Fibroblast of mammary gland (primary cell): ENCODE measurements around the gene PFKP.

ENCODE experiments used
- DNase-seq: peaks from one replicate; pipeline ENCODE4 v3.0.0-alpha.2; 2010; ENCODE audit warnings: low read depth
- H3K4me3 ChIP-seq: 2 replicates; pipeline ENCODE4 v1.5.1; 2011; ENCODE audit warnings: low read depth, mild to moderate bottlenecking, low read length, moderate library complexity; ENCODE audit not compliant: control insufficient read depth
- CTCF ChIP-seq: conservative IDR thresholded peaks from 2 replicates; pipeline ENCODE4 v1.5.1; 2011; ENCODE audit warnings: low read depth, low read length, inconsistent platforms; ENCODE audit not compliant: control insufficient read depth, insufficient read depth

Gene PFKP

GRCh38 chr10:3036155-3037021, 31.0 kb upstream of the PFKP start:
- DNase-seq: no peak
- no peak overlapping the region for H3K4me3 ChIP-seq
- no peak for TF ChIP-seq CTCF

- no peak for DNase-seq
- TF ChIP-seq CTCF: no peak
- H3K4me3 ChIP-seq: no peak overlapping the region
These were observed 30.2 kb upstream of the PFKP start for GRCh38 chr10:3037182-3037581.

GRCh38 chr10:3040069-3040468, 27.3 kb upstream of the PFKP start:
- no peak for TF ChIP-seq CTCF
- H3K4me3 ChIP-seq: no peak overlapping the region
- no peak for DNase-seq

GRCh38 chr10:3042589-3042988, 24.8 kb upstream of the PFKP start:
- H3K4me3 ChIP-seq: no peak overlapping the region
- no peak for TF ChIP-seq CTCF
- DNase-seq: no peak

GRCh38 chr10:3043512-3044368, 23.6 kb upstream of the PFKP start:
- peak; percentile 75 for DNase-seq
- no peak overlapping the region for H3K4me3 ChIP-seq
- TF ChIP-seq CTCF: peak; percentile 88

- peak; percentile 45 for TF ChIP-seq CTCF
- peak overlapping the region; percentile 27 for H3K4me3 ChIP-seq
- DNase-seq: peak; percentile 76
These were observed 21.7 kb upstream of the PFKP start for GRCh38 chr10:3045471-3046209.
